Measurements from ENCODE around the gene ZNF410. TPM values are rescaled to one million over a fixed set of nuclear protein-coding genes. Genes with fewer than 3 reads are reported as not detected.

Gene ZNF410

DNA sequence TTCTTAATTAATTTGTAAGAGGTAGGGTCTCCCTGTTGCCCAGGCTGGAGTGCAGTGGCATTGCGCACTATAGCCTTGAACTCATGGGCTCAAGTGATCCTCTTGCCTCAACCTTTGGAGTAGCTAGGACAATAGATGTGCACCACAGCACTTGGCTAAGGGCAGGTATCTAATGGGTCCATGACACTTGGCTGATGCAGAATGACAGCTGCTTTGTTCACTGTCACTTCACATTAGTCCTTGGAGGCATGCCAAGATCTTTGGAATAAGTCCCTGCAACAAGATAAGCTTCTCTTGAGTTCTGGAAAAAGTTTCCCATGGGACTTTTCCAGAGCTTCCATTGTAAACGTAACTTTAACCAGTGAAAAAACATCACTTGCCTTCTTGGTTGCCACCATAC, 86.8 kb downstream of the ZNF410 start:
- Histone ChIP-seq H3K18ac (ENCODE audit: low read length) (no peak overlapping the region), H3K4me3 (ENCODE audit: low read length in 2 of 2) (no peak overlapping the region), H3K9me3 (replicated peaks in 1 of 2; ENCODE audit: control insufficient read depth in 2 of 2, insufficient read depth in 1 of 2, low read depth in 1 of 2, low read length in 2 of 2) (peaks cover 0 to 2% of the 10 kb centered on the region in 2 donors), H3K4me2 (ENCODE audit: insufficient read depth, low read length, poor library complexity, severe bottlenecking) (no peak overlapping the region), H2AK5ac (ENCODE audit: low read depth, low read length) (no peak overlapping the region), H2BK15ac (ENCODE audit: low read length) (no peak overlapping the region), H3K27ac (replicated peaks; ENCODE audit: low read length) (no peak overlapping the region), H4K8ac (ENCODE audit: low read depth, low read length) (no peak overlapping the region), H2BK120ac (ENCODE audit: low read depth, low read length) (no peak overlapping the region), H3K27me3 (ENCODE audit: control insufficient read depth in 3 of 3, insufficient read depth in 3 of 3, low read depth in 1 of 3, low read length in 3 of 3) (no peaks in the 10 kb centered on the region), H3K14ac (ENCODE audit: low read length) (no peak overlapping the region), H3K4me1 (ENCODE audit: control insufficient read depth in 2 of 2, insufficient read depth in 1 of 2, low read depth in 1 of 2, low read length in 2 of 2) (no peaks in the 10 kb centered on the region), H3K36me3 (replicated peaks in 1 of 2; ENCODE audit: control insufficient read depth in 2 of 2, insufficient read depth in 2 of 2, low read length in 2 of 2) (peaks cover 14 to 50% of the 10 kb centered on the region in 2 donors), H3K4ac (ENCODE audit: low read length) (no peak overlapping the region), H3K79me1 (ENCODE audit: low read depth, low read length) (no peaks in the 10 kb centered on the region), H2BK12ac (ENCODE audit: low read length) (no peak overlapping the region), H3K23ac (ENCODE audit: low read depth, low read length, poor library complexity) (no peak overlapping the region), H3K9ac (ENCODE audit: low read depth, low read length, poor library complexity) (no peak overlapping the region), H2BK5ac (ENCODE audit: low read length) (no peak overlapping the region), H2AFZ (ENCODE audit: low read length) (no peak overlapping the region), H4K91ac (ENCODE audit: low read depth, low read length, poor library complexity) (no peak overlapping the region)
- WGBS, 2 donors (ENCODE audit: extremely low coverage in 2 of 2, insufficient read length in 2 of 2, insufficient replicate concordance in 1 of 2), result no CpG with 5 or more reads among the region's 2 CpGs
- no peak for DNase-seq (ENCODE audit: low spot score)

DNA sequence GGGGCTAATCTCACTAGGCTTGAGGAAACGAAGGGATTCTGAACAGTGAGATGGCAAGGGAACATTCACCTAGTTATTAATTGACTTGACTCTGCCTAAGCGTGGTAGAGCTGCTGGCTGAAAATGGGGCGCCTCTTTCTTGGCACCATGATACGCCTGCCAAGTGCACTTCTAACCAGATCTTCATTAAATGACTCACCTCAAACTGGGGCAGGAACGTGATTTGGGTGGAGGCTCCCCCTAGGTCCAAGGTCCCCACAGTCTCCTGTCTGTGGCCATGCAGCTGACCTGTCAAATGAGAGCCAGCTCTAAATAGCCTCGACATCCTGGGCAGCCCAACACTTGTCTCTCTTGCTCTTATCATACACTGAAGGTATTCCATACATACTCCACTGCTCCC, 89.5 kb downstream of the ZNF410 start:
- Histone ChIP-seq H3K4me2 (ENCODE audit: insufficient read depth, low read length, poor library complexity, severe bottlenecking) (no peak overlapping the region), H4K8ac (ENCODE audit: low read depth, low read length) (no peak overlapping the region), H3K4me1 (ENCODE audit: control insufficient read depth in 2 of 2, insufficient read depth in 1 of 2, low read depth in 1 of 2, low read length in 2 of 2) (no peaks in the 10 kb centered on the region), H3K27ac (replicated peaks; ENCODE audit: low read length) (no peak overlapping the region), H2BK120ac (ENCODE audit: low read depth, low read length) (no peak overlapping the region), H2BK15ac (ENCODE audit: low read length) (no peak overlapping the region), H2AFZ (ENCODE audit: low read length) (no peak overlapping the region), H3K14ac (ENCODE audit: low read length) (no peak overlapping the region), H3K23ac (ENCODE audit: low read depth, low read length, poor library complexity) (no peak overlapping the region), H2BK12ac (ENCODE audit: low read length) (no peak overlapping the region), H2BK5ac (ENCODE audit: low read length) (no peak overlapping the region), H3K36me3 (replicated peaks in 1 of 2; ENCODE audit: control insufficient read depth in 2 of 2, insufficient read depth in 2 of 2, low read length in 2 of 2) (peaks cover 6 to 38% of the 10 kb centered on the region in 2 donors), H3K4me3 (ENCODE audit: low read length in 2 of 2) (no peak overlapping the region), H4K91ac (ENCODE audit: low read depth, low read length, poor library complexity) (no peak overlapping the region), H3K79me1 (ENCODE audit: low read depth, low read length) (no peaks in the 10 kb centered on the region), H3K27me3 (ENCODE audit: control insufficient read depth in 3 of 3, insufficient read depth in 3 of 3, low read depth in 1 of 3, low read length in 3 of 3) (no peaks in the 10 kb centered on the region), H3K9me3 (replicated peaks in 1 of 2; ENCODE audit: control insufficient read depth in 2 of 2, insufficient read depth in 1 of 2, low read depth in 1 of 2, low read length in 2 of 2) (no peaks in the 10 kb centered on the region), H3K18ac (ENCODE audit: low read length) (no peak overlapping the region), H2AK5ac (ENCODE audit: low read depth, low read length) (no peak overlapping the region), H3K9ac (ENCODE audit: low read depth, low read length, poor library complexity) (no peak overlapping the region), H3K4ac (ENCODE audit: low read length) (no peak overlapping the region)
- no peak for DNase-seq (ENCODE audit: low spot score)
- no CpG with 5 or more reads among the region's 6 CpGs for WGBS, 2 donors (ENCODE audit: extremely low coverage in 2 of 2, insufficient read length in 2 of 2, insufficient replicate concordance in 1 of 2)

DNA sequence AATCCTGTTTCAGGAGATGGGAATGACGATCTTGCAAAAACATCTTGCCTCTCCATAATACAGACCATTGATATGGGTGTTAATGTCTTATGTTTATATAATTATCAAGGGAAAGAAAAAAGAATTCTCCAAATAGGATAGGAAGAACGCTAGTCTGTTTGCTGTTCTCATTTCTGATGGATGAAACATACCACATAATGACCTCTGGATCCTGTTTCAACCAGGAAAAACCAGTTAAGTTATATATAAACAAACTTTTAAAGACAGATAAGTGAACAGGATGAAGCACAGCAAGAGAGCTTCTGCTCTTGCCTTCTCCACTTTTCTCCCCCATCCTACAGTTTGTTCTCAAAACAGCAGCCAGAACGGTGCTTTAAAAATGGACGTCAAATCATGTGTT, 91.2 kb downstream of the ZNF410 start:
- H3K4me3 ChIP-seq (ENCODE audit: low read length in 2 of 2), result no peak overlapping the region
- peaks cover 4 to 26% of the 10 kb centered on the region in 2 donors for H3K36me3 ChIP-seq (replicated peaks in 1 of 2; ENCODE audit: control insufficient read depth in 2 of 2, insufficient read depth in 2 of 2, low read length in 2 of 2)
- no peaks in the 10 kb centered on the region for H3K79me1 ChIP-seq (ENCODE audit: low read depth, low read length)
- no peak overlapping the region for H3K4ac ChIP-seq (ENCODE audit: low read length)
- no peak for DNase-seq (ENCODE audit: low spot score)
- no peak overlapping the region for H2BK120ac ChIP-seq (ENCODE audit: low read depth, low read length)
- no peak overlapping the region for H2BK12ac ChIP-seq (ENCODE audit: low read length)
- no peaks in the 10 kb centered on the region for H3K27me3 ChIP-seq (ENCODE audit: control insufficient read depth in 3 of 3, insufficient read depth in 3 of 3, low read depth in 1 of 3, low read length in 3 of 3)
- no CpG with 5 or more reads among the region's 4 CpGs for WGBS, 2 donors (ENCODE audit: extremely low coverage in 2 of 2, insufficient read length in 2 of 2, insufficient replicate concordance in 1 of 2)
- H2AFZ ChIP-seq (ENCODE audit: low read length), result no peak overlapping the region
- no peak overlapping the region for H3K18ac ChIP-seq (ENCODE audit: low read length)
- no peak overlapping the region for H4K91ac ChIP-seq (ENCODE audit: low read depth, low read length, poor library complexity)
- H2BK15ac ChIP-seq (ENCODE audit: low read length), result no peak overlapping the region
- no peak overlapping the region for H4K8ac ChIP-seq (ENCODE audit: low read depth, low read length)
- no peak overlapping the region for H3K27ac ChIP-seq (replicated peaks; ENCODE audit: low read length)
- H3K9me3 ChIP-seq (replicated peaks in 1 of 2; ENCODE audit: control insufficient read depth in 2 of 2, insufficient read depth in 1 of 2, low read depth in 1 of 2, low read length in 2 of 2), result no peaks in the 10 kb centered on the region
- H3K9ac ChIP-seq (ENCODE audit: low read depth, low read length, poor library complexity), result no peak overlapping the region
- no peak overlapping the region for H3K23ac ChIP-seq (ENCODE audit: low read depth, low read length, poor library complexity)
- H3K4me2 ChIP-seq (ENCODE audit: insufficient read depth, low read length, poor library complexity, severe bottlenecking), result no peak overlapping the region
- H3K4me1 ChIP-seq (ENCODE audit: control insufficient read depth in 2 of 2, insufficient read depth in 1 of 2, low read depth in 1 of 2, low read length in 2 of 2), result no peaks in the 10 kb centered on the region
- H2AK5ac ChIP-seq (ENCODE audit: low read depth, low read length), result no peak overlapping the region
- no peak overlapping the region for H2BK5ac ChIP-seq (ENCODE audit: low read length)
- H3K14ac ChIP-seq (ENCODE audit: low read length), result no peak overlapping the region

Small RNA genes within 50 kb of the gene (small RNA-seq; reads per million reads assigned to genes)
- gene AC005520.4 (ENCODE audit: insufficient read depth), result not detected
- gene RF00019 (ENCODE audit: insufficient read depth), result not detected
